CD4-positive, alpha-beta T cell treated with Interleukin-10 for 1 hour (primary cell): ENCODE measurements around the gene LIPT2.
A peak's percentile ranks its signal among the peaks of the same experiment; 100 is the strongest.
"Not testable (repeated sequence)": the region's sequence is repeated elsewhere in the genome, so short reads cannot be mapped to it uniquely, and the experiment has no call there.

ENCODE experiments used
- DNase-seq: peaks from one replicate; pipeline ENCODE4 v3.0.0-alpha.2; 2020

Gene LIPT2

GRCh38 chr11:74492974-74493790 is at the start of gene LIPT2:
LIPT2 (minus strand) TSS chr11:74493724; CDS start chr11:74493703, 21 bp downstream.
- DNase-seq: peak; percentile 97

GRCh38 chr11:74541466-74541865 is 47.9 kb upstream of the LIPT2 start:
- no peak for DNase-seq

- DNase-seq: no peak
These were observed 46.7 kb upstream of the LIPT2 start for GRCh38 chr11:74540270-74540669.

GRCh38 chr11:74538680-74539079 is 45.2 kb upstream of the LIPT2 start:
- DNase-seq: no peak

- no peak for DNase-seq
These were observed 42.0 kb upstream of the LIPT2 start for GRCh38 chr11:74535371-74536160.

- not testable (repeated sequence) for DNase-seq
These were observed 41.4 kb upstream of the LIPT2 start for GRCh38 chr11:74534946-74535275.

GRCh38 chr11:74534216-74534945 is 40.9 kb upstream of the LIPT2 start:
- DNase-seq: no peak

- no peak for DNase-seq
These were observed 39.9 kb upstream of the LIPT2 start for GRCh38 chr11:74533421-74533820.

- DNase-seq: no peak
These were observed 39.1 kb upstream of the LIPT2 start for GRCh38 chr11:74532501-74533246.

GRCh38 chr11:74524978-74525377 is 31.5 kb upstream of the LIPT2 start:
- DNase-seq: no peak

GRCh38 chr11:74524501-74524900 is 31.0 kb upstream of the LIPT2 start:
- no peak for DNase-seq

- no peak for DNase-seq
These were observed 29.3 kb upstream of the LIPT2 start for GRCh38 chr11:74522776-74523175.

GRCh38 chr11:74521666-74522252 is 28.2 kb upstream of the LIPT2 start:
- no peak for DNase-seq

- DNase-seq: no peak
These were observed 27.6 kb upstream of the LIPT2 start for GRCh38 chr11:74520927-74521665.

GRCh38 chr11:74520316-74520715 is 26.8 kb upstream of the LIPT2 start:
- DNase-seq: no peak

GRCh38 chr11:74519710-74520109 is 26.2 kb upstream of the LIPT2 start:
- DNase-seq: no peak

- DNase-seq: not testable (repeated sequence)
These were observed 24.1 kb upstream of the LIPT2 start for GRCh38 chr11:74517592-74517991.

GRCh38 chr11:74507582-74507981 is 14.1 kb upstream of the LIPT2 start:
- DNase-seq: no peak

GRCh38 chr11:74506823-74507222 is 13.3 kb upstream of the LIPT2 start:
- no peak for DNase-seq

- DNase-seq: no peak
These were observed 12.4 kb upstream of the LIPT2 start for GRCh38 chr11:74505911-74506310.

GRCh38 chr11:74504100-74504691 is 10.7 kb upstream of the LIPT2 start:
- DNase-seq: no peak
